Measurements from ENCODE around the gene GNG10.
"Not testable (repeated sequence)": the region's sequence is repeated elsewhere in the genome, so short reads cannot be mapped to it uniquely, and the experiment has no call there.

Gene GNG10

GRCh38 chr9:111661150-111661801 lies at the start of gene GNG10:
GNG10 (plus strand) TSS chr9:111661605; CDS start chr9:111661635, 30 bp downstream.
- DNase-seq: peak; percentile 60

GRCh38 chr9:111613436-111614040 lies 47.9 kb upstream of the GNG10 start:
- DNase-seq: no peak

- DNase-seq: no peak
Measured at GRCh38 chr9:111615928-111616327, 45.5 kb upstream of the GNG10 start.

- not testable (repeated sequence) for DNase-seq
Measured at GRCh38 chr9:111617349-111617748, 44.1 kb upstream of the GNG10 start.

GRCh38 chr9:111621895-111622480 lies 39.4 kb upstream of the GNG10 start:
- peak; percentile 24 for DNase-seq

GRCh38 chr9:111622626-111623025 lies 38.8 kb upstream of the GNG10 start:
- DNase-seq: peak; percentile 75

- no peak for DNase-seq
Measured at GRCh38 chr9:111627260-111627963, 34.0 kb upstream of the GNG10 start.

- no peak for DNase-seq
Measured at GRCh38 chr9:111628411-111628810, 33.0 kb upstream of the GNG10 start.

GRCh38 chr9:111630182-111630963 lies 31.0 kb upstream of the GNG10 start:
- no peak for DNase-seq

GRCh38 chr9:111630964-111631213 lies 30.5 kb upstream of the GNG10 start:
- no peak for DNase-seq

GRCh38 chr9:111631214-111631971 lies 30.0 kb upstream of the GNG10 start, which contains the start of gene DNAJC25:
DNAJC25 (plus strand) TSS chr9:111631334; CDS start chr9:111631408, 74 bp downstream.
- DNase-seq: peak; percentile 99

GRCh38 chr9:111632060-111632459 lies 29.3 kb upstream of the GNG10 start:
- no peak for DNase-seq

- no peak for DNase-seq
Measured at GRCh38 chr9:111632695-111633388, 28.6 kb upstream of the GNG10 start.

- DNase-seq: no peak
Measured at GRCh38 chr9:111633389-111633736, 28.0 kb upstream of the GNG10 start.

GRCh38 chr9:111634860-111635259 lies 26.5 kb upstream of the GNG10 start:
- DNase-seq: no peak

GRCh38 chr9:111637421-111637950 lies 23.9 kb upstream of the GNG10 start:
- DNase-seq: no peak

- DNase-seq: no peak
Measured at GRCh38 chr9:111644195-111644772, 17.1 kb upstream of the GNG10 start.

- DNase-seq: no peak
Measured at GRCh38 chr9:111645806-111646205, 15.6 kb upstream of the GNG10 start.

- no peak for DNase-seq
Measured at GRCh38 chr9:111646417-111646816, 15.0 kb upstream of the GNG10 start.

GRCh38 chr9:111648066-111648465 lies 13.3 kb upstream of the GNG10 start:
- DNase-seq: peak; percentile 5

- DNase-seq: no peak
Measured at GRCh38 chr9:111649016-111649415, 12.4 kb upstream of the GNG10 start.

All from fibroblast of skin of right quadriceps (primary cell).